Measurements from ENCODE around the gene KCNMB2.

DNA sequence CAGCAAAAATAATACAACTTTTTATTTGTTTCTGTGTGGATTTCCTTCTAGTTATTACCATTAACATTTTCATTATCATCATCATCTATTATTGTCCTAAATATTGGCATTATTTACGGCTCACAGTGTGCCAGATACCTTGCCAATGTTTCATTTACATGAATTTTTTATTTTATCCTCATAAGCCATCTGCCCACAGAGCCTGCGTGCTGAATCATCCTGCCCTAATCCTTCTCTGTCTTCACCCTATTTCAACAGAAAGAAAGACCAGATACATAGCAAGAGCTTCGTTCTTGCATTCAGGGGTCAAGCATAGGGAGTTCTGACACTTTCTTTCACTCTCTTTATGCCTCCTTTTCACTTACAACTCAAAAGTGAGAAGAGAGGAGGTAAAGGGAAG lies 82.0 kb downstream of the KCNMB2 start:
- TF ChIP-seq, protein P1, sequence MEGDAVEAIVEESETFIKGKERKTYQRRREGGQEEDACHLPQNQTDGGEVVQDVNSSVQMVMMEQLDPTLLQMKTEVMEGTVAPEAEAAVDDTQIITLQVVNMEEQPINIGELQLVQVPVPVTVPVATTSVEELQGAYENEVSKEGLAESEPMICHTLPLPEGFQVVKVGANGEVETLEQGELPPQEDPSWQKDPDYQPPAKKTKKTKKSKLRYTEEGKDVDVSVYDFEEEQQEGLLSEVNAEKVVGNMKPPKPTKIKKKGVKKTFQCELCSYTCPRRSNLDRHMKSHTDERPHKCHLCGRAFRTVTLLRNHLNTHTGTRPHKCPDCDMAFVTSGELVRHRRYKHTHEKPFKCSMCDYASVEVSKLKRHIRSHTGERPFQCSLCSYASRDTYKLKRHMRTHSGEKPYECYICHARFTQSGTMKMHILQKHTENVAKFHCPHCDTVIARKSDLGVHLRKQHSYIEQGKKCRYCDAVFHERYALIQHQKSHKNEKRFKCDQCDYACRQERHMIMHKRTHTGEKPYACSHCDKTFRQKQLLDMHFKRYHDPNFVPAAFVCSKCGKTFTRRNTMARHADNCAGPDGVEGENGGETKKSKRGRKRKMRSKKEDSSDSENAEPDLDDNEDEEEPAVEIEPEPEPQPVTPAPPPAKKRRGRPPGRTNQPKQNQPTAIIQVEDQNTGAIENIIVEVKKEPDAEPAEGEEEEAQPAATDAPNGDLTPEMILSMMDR (IDR thresholded peaks at IDR 0.05) = no peak
- no peak for TF ChIP-seq POLR2A (IDR thresholded peaks at IDR 0.05)

Measured in tibial nerve (tissue), 3 donors.